Stimulated activated CD4-positive, alpha-beta T cell treated with anti-CD3 and anti-CD28 coated beads, Interleukin-4, amount 100 ng/mL, for 24 hours (primary cell): ENCODE measurements around the gene ANKLE1.
"Not testable (repeated sequence)": the region's sequence is repeated elsewhere in the genome, so short reads cannot be mapped to it uniquely, and the experiment has no call there.

Experiments used
- DNase-seq: peaks from one replicate; pipeline ENCODE4 v3.0.0-alpha.2; 2020

The ANKLE1 gene

GRCh38 chr19:17248011-17248776 is 33.5 kb upstream of the ANKLE1 start:
- no peak for DNase-seq

DNA sequence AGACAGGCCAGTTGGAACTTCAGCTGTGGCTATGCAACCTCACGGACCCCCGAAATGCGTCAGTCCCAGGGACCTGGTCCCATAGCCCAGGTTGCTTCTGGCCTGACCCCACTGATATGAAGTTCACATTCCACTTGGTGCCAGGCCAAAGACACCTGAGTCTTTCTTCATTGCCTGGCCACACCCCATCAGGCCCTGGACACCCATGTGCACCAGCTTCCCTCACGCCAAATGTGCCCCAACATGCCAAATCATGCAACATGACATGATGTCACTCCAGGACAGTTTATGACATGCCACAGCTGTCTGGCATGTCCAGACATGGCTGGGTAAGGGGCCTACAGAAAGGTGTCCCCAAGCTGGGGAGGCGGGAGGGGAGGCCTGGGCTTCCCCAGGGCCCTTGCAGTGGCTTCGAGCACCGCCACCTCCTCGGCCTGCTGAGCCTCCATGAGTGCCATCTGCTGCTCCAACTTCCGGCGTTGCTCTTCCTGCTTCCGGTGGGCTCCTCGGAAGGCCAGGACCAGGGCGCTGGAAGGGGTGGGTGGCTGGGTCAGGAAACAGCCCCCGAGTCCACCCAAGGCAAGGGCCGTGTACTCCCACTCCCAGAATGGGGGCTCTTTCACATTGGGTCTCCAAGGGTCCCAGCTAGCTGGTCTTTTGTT is 31.7 kb upstream of the ANKLE1 start:
- no peak for DNase-seq

DNA sequence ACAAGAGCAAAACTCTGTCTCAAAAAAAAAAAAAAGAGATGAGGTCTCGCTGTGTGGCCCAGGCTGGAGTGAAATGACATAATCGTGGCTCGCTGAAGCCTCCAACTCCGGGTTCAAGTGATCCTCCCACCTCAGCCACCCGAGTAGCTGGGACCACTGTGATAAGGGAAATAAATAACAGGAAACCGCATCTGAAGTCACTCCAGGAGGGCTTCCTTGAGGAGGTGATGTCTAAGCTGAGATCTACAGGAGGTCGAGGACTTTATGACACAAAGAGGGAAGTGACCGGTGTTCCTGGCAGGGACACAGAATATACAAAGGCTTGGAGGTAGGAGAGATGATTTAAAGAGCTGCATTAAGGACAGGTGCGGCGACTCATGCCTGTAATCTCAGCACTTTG is 27.1 kb upstream of the ANKLE1 start:
- no peak for DNase-seq

DNA sequence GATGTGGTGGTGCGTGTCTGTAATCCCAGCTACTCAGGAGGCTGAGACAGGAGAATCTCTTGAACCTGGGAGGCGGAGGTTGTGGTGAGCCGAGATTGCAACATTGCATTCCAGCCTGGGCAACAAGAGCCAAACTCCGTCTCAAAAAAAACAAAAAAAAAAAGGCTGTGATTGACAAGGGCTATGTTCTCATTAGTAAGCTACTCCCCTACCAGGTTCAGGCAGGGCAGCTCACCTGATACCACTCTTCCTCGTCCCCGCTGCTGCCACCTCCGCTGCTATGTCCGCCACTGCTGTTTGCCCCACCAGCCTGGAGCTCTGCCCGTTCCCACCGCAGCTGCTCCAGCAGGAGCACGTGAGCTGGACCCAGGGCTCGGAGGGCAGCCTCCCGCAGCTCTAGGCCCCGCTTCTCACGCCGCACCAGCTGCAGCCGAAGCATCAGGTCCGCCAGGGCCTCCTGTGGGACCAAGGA is 26.5 kb upstream of the ANKLE1 start:
- DNase-seq: no peak

- DNase-seq: no peak
Observed at GRCh38 chr19:17256130-17256529, 25.6 kb upstream of the ANKLE1 start.

DNA sequence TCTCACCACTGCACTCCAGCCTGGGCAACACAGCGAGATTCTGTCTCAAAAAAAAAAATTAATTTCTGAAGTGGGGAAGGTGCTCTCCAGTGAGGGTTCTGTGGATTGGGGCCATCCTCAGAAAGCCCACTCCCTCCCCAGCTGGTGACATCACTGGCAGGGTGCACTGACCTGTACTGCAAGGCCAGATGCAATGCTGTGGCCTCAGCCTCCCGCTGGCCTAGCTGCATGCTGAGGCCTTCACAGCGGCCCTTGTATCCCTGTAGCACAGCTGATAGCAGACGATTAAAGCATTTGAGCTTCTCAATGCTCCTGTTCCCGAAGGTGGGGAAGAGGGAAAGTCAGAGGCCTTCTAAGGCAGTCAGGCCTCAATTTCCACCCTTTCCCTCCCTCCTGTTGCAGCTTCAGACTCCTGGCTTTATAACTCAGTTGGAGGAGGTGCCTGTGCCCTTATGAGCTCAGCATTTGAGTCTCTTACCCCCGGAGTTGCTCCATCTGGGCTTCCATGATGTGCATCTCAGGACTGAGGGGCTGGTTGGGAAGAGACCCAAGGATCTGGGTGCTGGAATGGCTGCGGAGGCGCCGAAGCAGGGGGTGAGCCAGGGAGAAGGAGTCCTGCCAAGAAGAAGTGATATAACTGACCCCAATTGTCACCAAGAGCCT is 22.5 kb upstream of the ANKLE1 start:
- no peak for DNase-seq

DNA sequence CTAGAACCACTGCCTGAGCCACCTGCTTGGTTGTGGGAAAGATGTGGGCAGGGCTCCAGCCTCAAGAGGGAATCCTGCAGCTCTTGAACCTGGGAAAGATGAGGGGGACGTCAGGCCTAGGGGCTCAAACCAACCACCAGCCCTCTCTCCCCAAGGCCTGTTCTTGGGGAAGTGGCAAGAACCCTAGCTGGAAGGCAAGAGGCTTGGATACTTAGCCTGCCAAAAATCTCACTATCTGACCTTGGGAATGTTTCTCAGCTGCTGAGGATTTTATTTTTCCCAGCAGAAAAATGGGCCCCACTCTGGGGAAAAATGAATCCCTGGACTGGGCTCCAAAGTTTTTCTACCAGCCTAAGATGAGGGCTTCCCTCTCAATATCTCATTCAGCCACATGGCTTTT is 21.8 kb upstream of the ANKLE1 start:
- DNase-seq: no peak

- peak; percentile 93 for DNase-seq
Observed at GRCh38 chr19:17260842-17261325, 20.8 kb upstream of the ANKLE1 start.

- no peak for DNase-seq
Observed at GRCh38 chr19:17262557-17262956, 19.1 kb upstream of the ANKLE1 start.

GRCh38 chr19:17263712-17264640 is 17.7 kb upstream of the ANKLE1 start:
- no peak for DNase-seq

GRCh38 chr19:17264641-17264979 is 17.1 kb upstream of the ANKLE1 start, which contains the start of gene USHBP1:
USHBP1 (minus strand) TSS chr19:17264745; CDS start chr19:17264299, 446 bp downstream.
- DNase-seq: no peak

- no peak for DNase-seq
Observed at GRCh38 chr19:17266026-17266425, 15.7 kb upstream of the ANKLE1 start.

DNA sequence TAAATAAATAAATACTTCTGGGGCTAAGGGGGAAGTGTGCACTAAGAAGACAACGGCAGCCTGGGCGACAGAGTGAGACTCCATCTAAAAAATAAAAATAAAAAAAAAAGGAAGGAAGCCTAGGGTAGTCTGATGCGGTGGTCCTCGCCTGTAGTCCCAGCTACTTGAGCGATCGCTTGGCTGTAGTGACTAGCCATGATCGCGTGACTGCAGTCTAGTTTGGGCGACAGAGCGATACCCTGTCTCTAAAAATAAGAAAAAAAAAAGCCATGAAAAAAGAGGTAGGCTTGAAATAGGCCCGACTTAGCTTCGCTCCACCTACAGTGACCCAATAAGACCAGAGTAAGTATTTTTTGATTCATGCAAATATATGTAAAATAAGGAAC is 15.1 kb upstream of the ANKLE1 start:
- DNase-seq: no peak

GRCh38 chr19:17266975-17267788 is 14.5 kb upstream of the ANKLE1 start, which contains the start of gene BABAM1:
BABAM1 (plus strand) TSS chr19:17267443; CDS start chr19:17268807, 1,364 bp downstream.
- DNase-seq: peak; percentile 97

DNA sequence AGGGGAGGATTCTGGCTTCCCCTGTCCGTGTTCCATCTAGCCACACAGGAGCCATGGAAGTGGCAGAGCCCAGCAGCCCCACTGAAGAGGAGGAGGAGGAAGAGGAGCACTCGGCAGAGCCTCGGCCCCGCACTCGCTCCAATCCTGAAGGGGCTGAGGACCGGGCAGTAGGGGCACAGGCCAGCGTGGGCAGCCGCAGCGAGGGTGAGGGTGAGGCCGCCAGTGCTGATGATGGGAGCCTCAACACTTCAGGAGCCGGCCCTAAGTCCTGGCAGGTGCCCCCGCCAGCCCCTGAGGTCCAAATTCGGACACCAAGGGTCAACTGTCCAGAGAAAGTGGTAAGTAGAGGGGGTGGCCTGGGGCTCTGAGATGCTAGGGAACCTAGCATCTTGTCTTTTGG is 12.9 kb upstream of the ANKLE1 start:
- DNase-seq: no peak

DNA sequence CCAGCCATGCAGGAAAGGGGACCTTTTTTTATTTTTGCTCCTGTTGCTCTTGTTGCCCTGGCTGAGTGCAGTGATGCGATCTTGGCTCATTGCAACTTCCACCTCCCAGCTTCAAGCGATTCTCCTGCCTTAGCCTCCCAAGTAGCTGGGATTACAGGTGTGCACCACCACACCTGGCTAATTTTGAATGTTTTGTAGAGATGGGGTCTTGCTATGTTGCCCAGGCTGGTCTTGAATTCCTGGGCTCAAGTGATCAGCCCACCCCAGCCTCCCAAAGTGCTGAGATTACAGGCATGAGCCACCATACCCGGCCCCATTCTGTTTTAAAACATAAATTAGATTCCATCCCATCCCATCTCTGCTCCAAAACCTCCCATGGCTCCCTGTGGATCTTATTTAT is 6.8 kb upstream of the ANKLE1 start:
- not testable (repeated sequence) for DNase-seq

DNA sequence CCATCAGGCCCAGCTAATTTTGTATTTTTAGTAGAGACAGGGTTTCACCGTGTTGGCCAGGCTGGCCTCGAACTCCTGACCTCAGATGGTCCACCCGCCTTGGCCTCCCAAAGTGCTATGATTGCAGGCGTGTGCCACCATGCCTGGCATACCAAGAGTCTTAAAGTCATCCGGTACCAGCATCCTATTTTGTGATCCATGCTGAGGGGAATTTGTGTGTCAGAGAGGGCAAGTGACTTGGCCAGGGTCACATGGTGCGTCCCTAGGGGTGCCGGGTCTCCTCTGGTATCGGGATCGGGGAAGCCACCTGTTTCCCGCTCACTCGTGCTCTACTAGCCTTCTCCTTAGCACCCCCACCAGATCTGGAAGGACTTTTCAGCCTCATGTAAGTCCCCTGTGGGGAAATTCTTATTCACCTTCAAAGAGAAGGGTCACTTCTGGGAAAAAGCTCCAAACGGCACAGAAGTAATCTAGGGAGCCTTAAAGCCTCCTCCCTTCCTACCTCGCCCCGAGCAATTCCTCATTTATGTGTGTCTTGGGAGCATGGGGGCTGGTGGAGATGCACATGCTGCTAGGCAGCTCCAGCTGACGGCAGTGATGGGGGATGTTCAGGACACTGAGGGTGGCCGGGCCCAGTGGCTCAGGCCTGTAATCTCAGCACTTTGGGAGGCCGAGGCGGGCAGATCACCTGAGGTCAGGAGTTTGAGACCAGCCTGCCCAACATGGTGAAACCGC is 6.1 kb upstream of the ANKLE1 start:
- DNase-seq: no peak

GRCh38 chr19:17279436-17279835 is 2.3 kb upstream of the ANKLE1 start:
- no peak for DNase-seq

DNA sequence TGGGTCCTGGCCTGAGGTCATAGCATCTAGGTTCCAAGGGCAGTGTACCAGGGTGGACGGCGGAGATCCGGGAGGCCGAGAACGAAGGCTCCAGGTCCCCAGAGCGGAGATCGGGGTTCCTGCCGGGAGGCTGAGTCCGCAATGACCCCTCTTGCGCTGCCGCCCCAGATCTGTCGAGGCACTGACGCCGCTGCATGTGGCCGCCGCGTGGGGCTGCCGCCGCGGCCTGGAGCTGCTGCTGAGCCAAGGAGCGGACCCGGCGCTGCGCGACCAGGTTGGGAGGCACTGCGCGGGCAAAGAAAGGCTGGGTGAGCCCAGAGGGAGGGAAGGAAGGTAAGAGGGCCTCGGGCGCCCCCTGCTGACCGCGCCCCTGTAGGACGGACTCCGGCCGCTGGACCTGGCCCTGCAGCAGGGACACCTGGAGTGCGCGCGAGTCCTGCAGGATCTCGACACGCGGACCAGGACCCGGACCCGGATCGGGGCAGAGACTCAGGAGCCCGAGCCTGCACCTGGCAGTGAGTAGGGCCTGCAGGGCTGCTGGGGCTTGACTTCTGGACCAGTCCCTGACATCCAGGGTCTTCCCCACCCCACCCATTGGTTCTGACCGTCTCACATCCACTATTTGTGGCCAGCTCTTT is 906 bp downstream of the ANKLE1 start:
- DNase-seq: peak; percentile 84

DNA sequence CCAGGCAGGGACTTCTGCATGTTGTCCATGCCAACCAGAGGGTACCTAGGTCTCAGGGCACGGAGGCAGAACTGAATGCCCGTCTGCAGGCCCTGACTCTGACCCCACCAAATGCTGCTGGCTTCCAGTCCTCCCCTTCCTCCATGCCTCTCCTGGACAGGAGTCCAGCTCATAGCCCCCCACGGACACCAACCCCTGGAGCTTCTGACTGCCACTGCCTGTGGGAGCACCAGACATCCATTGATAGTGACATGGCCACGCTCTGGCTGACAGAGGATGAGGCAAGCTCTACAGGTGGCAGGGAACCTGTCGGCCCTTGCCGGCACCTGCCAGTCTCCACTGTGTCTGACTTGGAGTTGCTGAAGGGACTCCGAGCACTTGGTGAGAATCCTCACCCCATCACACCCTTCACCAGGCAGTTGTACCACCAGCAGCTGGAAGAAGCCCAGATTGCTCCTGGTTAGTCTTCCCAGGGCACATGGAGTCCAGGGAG is 1.8 kb downstream of the ANKLE1 start:
- no peak for DNase-seq
